ENCODE results near the gene C18orf54. TPM values are rescaled to one million over a fixed set of nuclear protein-coding genes. Genes with fewer than 3 reads are reported as not detected.

Gene C18orf54
- total and polyA plus RNA-seq, 2 of the 4 experiments (the other 2 are of a cell fraction) = 2.2 to 3.0 TPM

DNA sequence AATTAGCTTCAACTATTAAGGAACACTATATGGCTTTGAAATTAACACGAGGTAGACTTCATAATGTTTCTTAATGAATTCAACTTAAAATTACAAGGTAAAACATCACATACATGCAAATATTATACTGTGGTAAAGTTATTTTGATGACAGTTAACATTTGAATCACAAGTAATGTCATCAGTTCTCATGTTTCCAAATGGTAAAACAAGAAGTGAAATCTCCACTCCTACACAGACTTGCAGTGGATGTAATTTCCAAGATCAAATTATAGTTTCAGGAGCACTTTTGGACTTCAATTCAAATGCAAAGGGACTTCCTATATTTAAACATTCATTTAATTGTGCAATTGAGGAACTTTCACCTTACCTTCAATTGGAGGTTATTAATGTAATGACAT is 39.1 kb downstream of the C18orf54 start:
- H2AK5ac ChIP-seq (ENCODE audit: low read depth, low read length) = no peak overlapping the region
- no peak overlapping the region for H2AFZ ChIP-seq (replicated peaks; ENCODE audit: low read length, poor library complexity)
- dilution Hi-C loops (cut with HindIII; ENCODE audit: low sequenced_read_pairs, unreplicated experiment) = no loop called here
- no peak overlapping the region for H2BK120ac ChIP-seq (ENCODE audit: low read depth, low read length)
- H3K56ac ChIP-seq (ENCODE audit: extremely low read depth, insufficient read depth, low read length) = no peak overlapping the region
- H3K27ac ChIP-seq (ENCODE audit: insufficient read depth, low read length) = no peak overlapping the region
- no peak overlapping the region for H2BK20ac ChIP-seq (ENCODE audit: low read depth, low read length)
- no peak overlapping the region for H4K8ac ChIP-seq (ENCODE audit: low read depth in 2 of 2, low read length in 2 of 2)
- no peaks in the 10 kb centered on the region for H4K20me1 ChIP-seq (ENCODE audit: insufficient read depth, low read length)
- TF ChIP-seq BHLHE40 (IDR thresholded peaks at IDR 0.05; ENCODE audit: low read depth, low read length) (no peak), RFX5 (IDR thresholded peaks at IDR 0.05; ENCODE audit: low read depth, low read length) (no peak), CEBPB (IDR thresholded peaks at IDR 0.05; ENCODE audit: low read depth, low read length) (no peak), CHD1 (IDR thresholded peaks at IDR 0.05; ENCODE audit: low read depth, low read length) (no peak), NFE2L2 (IDR thresholded peaks at IDR 0.05; ENCODE audit: low read depth, low read length) (no peak), RAD21 (IDR thresholded peaks at IDR 0.05; ENCODE audit: low read length) (no peak), MAFK (IDR thresholded peaks at IDR 0.05; ENCODE audit: low read depth, low read length) (no peak), FOS (IDR thresholded peaks at IDR 0.05; ENCODE audit: low read depth, low read length) (no peak), MXI1 (IDR thresholded peaks at IDR 0.05; ENCODE audit: borderline replicate concordance, low read depth, low read length) (no peak), POLR2A (IDR thresholded peaks at IDR 0.05; ENCODE audit: low read depth, low read length) (no peak), SMC3 (IDR thresholded peaks at IDR 0.05; ENCODE audit: low read depth, low read length) (no peak), MAZ (IDR thresholded peaks at IDR 0.05; ENCODE audit: borderline replicate concordance, low read depth, low read length) (no peak), RCOR1 (IDR thresholded peaks at IDR 0.05; ENCODE audit: insufficient replicate concordance, low read length) (no peak)
- TF ChIP-seq, protein P1, sequence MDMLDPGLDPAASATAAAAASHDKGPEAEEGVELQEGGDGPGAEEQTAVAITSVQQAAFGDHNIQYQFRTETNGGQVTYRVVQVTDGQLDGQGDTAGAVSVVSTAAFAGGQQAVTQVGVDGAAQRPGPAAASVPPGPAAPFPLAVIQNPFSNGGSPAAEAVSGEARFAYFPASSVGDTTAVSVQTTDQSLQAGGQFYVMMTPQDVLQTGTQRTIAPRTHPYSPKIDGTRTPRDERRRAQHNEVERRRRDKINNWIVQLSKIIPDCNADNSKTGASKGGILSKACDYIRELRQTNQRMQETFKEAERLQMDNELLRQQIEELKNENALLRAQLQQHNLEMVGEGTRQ (IDR thresholded peaks at IDR 0.05; ENCODE audit: low read depth, low read length) = no peak
- TF ChIP-seq, protein P2, sequence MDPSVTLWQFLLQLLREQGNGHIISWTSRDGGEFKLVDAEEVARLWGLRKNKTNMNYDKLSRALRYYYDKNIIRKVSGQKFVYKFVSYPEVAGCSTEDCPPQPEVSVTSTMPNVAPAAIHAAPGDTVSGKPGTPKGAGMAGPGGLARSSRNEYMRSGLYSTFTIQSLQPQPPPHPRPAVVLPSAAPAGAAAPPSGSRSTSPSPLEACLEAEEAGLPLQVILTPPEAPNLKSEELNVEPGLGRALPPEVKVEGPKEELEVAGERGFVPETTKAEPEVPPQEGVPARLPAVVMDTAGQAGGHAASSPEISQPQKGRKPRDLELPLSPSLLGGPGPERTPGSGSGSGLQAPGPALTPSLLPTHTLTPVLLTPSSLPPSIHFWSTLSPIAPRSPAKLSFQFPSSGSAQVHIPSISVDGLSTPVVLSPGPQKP (IDR thresholded peaks at IDR 0.05; ENCODE audit: borderline replicate concordance, low read depth, low read length) = no peak
- TF ChIP-seq, protein P3, sequence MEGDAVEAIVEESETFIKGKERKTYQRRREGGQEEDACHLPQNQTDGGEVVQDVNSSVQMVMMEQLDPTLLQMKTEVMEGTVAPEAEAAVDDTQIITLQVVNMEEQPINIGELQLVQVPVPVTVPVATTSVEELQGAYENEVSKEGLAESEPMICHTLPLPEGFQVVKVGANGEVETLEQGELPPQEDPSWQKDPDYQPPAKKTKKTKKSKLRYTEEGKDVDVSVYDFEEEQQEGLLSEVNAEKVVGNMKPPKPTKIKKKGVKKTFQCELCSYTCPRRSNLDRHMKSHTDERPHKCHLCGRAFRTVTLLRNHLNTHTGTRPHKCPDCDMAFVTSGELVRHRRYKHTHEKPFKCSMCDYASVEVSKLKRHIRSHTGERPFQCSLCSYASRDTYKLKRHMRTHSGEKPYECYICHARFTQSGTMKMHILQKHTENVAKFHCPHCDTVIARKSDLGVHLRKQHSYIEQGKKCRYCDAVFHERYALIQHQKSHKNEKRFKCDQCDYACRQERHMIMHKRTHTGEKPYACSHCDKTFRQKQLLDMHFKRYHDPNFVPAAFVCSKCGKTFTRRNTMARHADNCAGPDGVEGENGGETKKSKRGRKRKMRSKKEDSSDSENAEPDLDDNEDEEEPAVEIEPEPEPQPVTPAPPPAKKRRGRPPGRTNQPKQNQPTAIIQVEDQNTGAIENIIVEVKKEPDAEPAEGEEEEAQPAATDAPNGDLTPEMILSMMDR (conservative IDR thresholded peaks at IDR 0.05; ENCODE audit: low read depth, low read length) = no peak
- H3K4me1 ChIP-seq (ENCODE audit: control insufficient read depth, insufficient read depth, low read length) = no peaks in the 10 kb centered on the region
- DNase-seq (no peak), ATAC-seq (ENCODE audit: low read depth) (no peak)
- CTCF ChIA-PET = no interaction called here
- H3K4me3 ChIP-seq (ENCODE audit: insufficient read depth, low read depth, low read length) = no peak overlapping the region
- BruUV-seq (replicated peaks) = no TSS peak
- in situ Hi-C loops (cut with MboI; ENCODE audit: low sequenced_read_pairs) = no loop called here
- no peaks in the 10 kb centered on the region for H3K9me3 ChIP-seq (ENCODE audit: control insufficient read depth, insufficient read depth, low read length)
- no peak overlapping the region for H2AK9ac ChIP-seq (replicated peaks; ENCODE audit: low read depth, low read length, poor library complexity)
- no peak overlapping the region for H3K14ac ChIP-seq (replicated peaks; ENCODE audit: low read depth, low read length)
- no peak overlapping the region for H4K91ac ChIP-seq (ENCODE audit: insufficient read depth, low read depth, low read length)
- no peak overlapping the region for H3K23ac ChIP-seq (ENCODE audit: low read depth, low read length)
- no peak overlapping the region for H2BK15ac ChIP-seq (ENCODE audit: low read depth, low read length)
- H3K4ac ChIP-seq (ENCODE audit: low read depth, low read length) = no peak overlapping the region
- intact Hi-C loops (cut with micrococcal nuclease) = no loop called here
- H2BK5ac ChIP-seq (ENCODE audit: low read depth, low read length, poor library complexity, severe bottlenecking) = no peak overlapping the region
- H3K18ac ChIP-seq (ENCODE audit: low read depth, low read length) = no peak overlapping the region
- H3K9me1 ChIP-seq (ENCODE audit: insufficient read depth, low read length) = no peaks in the 10 kb centered on the region
- H4K5ac ChIP-seq (ENCODE audit: low read depth, low read length) = no peak overlapping the region
- no CpG with 5 or more reads among the region's 1 CpG for WGBS, 2 experiments (ENCODE audit: extremely low coverage in 2 of 2, insufficient read length in 1 of 2)
- POLR2A ChIA-PET (ENCODE audit: unreplicated experiment) = no interaction called here
- no peaks in the 10 kb centered on the region for H3K79me1 ChIP-seq (ENCODE audit: low read depth in 1 of 2, low read length in 2 of 2)
- no peak overlapping the region for H3K9ac ChIP-seq (ENCODE audit: low read depth, low read length)
- no peaks in the 10 kb centered on the region for H3K36me3 ChIP-seq (ENCODE audit: control insufficient read depth, insufficient read depth, low read length)
- H3K4me2 ChIP-seq (ENCODE audit: low read depth, low read length) = no peak overlapping the region
- H3K27me3 ChIP-seq (ENCODE audit: control insufficient read depth, insufficient read depth, low read length) = no peaks in the 10 kb centered on the region; the same call in 1 of the 2 replicates
